GM18951 (cell line): ENCODE measurements around the gene ANXA10.

Experiments used
- POLR2A ChIP-seq: IDR thresholded peaks from 4 replicates; pipeline ENCODE4 v1.6.1; 2011; ENCODE audit warnings: mild to moderate bottlenecking; ENCODE audit not compliant: insufficient read length, insufficient read depth; ENCODE audit errors: extremely low read depth
- in situ Hi-C: fragments of 300-500 bp; cut with MboI; formaldehyde crosslinking; loops from one replicate; pipeline ENCODE4 v1.12.0; 2022; ENCODE audit warnings: low sequenced_read_pairs, mixed read lengths, inconsistent platforms; ENCODE audit not compliant: unreplicated experiment

Gene ANXA10

GRCh38 chr4:168152837-168153500 is 60.6 kb downstream of the ANXA10 start:
- no peak for TF ChIP-seq POLR2A
- in situ Hi-C loops = no loop called here

- TF ChIP-seq POLR2A = no peak
- in situ Hi-C loops = no loop called here
These were observed 61.5 kb downstream of the ANXA10 start for GRCh38 chr4:168153596-168154440.

- in situ Hi-C loops = no loop called here
- TF ChIP-seq POLR2A = no peak
These were observed 62.4 kb downstream of the ANXA10 start for GRCh38 chr4:168154546-168155277.

GRCh38 chr4:168162604-168163003 is 70.3 kb downstream of the ANXA10 start:
- TF ChIP-seq POLR2A = no peak
- in situ Hi-C loops = no loop called here

- in situ Hi-C loops = no loop called here
These were observed 70.8 kb downstream of the ANXA10 start for GRCh38 chr4:168163106-168163505.

GRCh38 chr4:168164045-168164444 is 71.7 kb downstream of the ANXA10 start:
- in situ Hi-C loops = no loop called here
- no peak for TF ChIP-seq POLR2A

More at GRCh38 chr4:168163106-168163505, 70.8 kb downstream of the ANXA10 start:
- TF ChIP-seq POLR2A = no peak

- TF ChIP-seq POLR2A = no peak
- in situ Hi-C loops = no loop called here
These were observed 72.7 kb downstream of the ANXA10 start for GRCh38 chr4:168164915-168165548.

- no peak for TF ChIP-seq POLR2A
- in situ Hi-C loops = no loop called here
These were observed 75.5 kb downstream of the ANXA10 start for GRCh38 chr4:168167714-168168284.

- no peak for TF ChIP-seq POLR2A
- in situ Hi-C loops = loop anchor here (10.0 kb wide), 1 partner anchor 740 kb away; no protein-coding TSS in a partner anchor
These were observed 82.0 kb downstream of the ANXA10 start for GRCh38 chr4:168174308-168174707.

- in situ Hi-C loops = loop anchor here (10.0 to 25.0 kb wide), 2 partner anchors 737 to 1310 kb away; no protein-coding TSS in a partner anchor
- no peak for TF ChIP-seq POLR2A
These were observed 85.3 kb downstream of the ANXA10 start for GRCh38 chr4:168177546-168178149.

GRCh38 chr4:168183717-168184571 is 91.6 kb downstream of the ANXA10 start:
- TF ChIP-seq POLR2A = no peak
- in situ Hi-C loops = loop anchor here (25.0 kb wide), 1 partner anchor 1303 kb away; no protein-coding TSS in a partner anchor
